GM23338 (cell line): Measurements from ENCODE around the gene MOCS3. TPM values are rescaled to one million over a fixed set of nuclear protein-coding genes. Genes with fewer than 3 reads are reported as not detected.

Source experiments
- ATAC-seq: fragments of 200-7000 bp; cut with Tn5 transposase; 3 replicates; pipeline ENCODE4 v1.9.1; 2020
- DNase-seq: peaks from one replicate; pipeline ENCODE4 v3.0.0-alpha.2; 2015; ENCODE audit warnings: low spot score
- H2AFZ ChIP-seq: fragments of 200-600 bp; sonication (generic); 2 replicates; pipeline ENCODE4 v1.8.0; 2016; ENCODE audit warnings: antibody characterized with exemption, mild to moderate bottlenecking, moderate library complexity
- H3F3A ChIP-seq: fragments of 200-600 bp; sonication (generic); replicated peaks from 2 replicates; pipeline ENCODE4 v1.8.0; 2017; ENCODE audit warnings: antibody characterized with exemption, mixed run types, low read depth
- H3K27ac ChIP-seq: fragments of 200-600 bp; sonication (generic); 2 replicates; pipeline ENCODE4 v1.6.1; 2016; ENCODE audit warnings: low read depth
- H3K27me3 ChIP-seq: fragments of 200-600 bp; sonication (generic); 2 replicates; pipeline ENCODE4 v1.8.0; 2016; ENCODE audit warnings: mild to moderate bottlenecking, mixed run types, moderate library complexity; ENCODE audit not compliant: insufficient read depth
- H3K36me3 ChIP-seq: fragments of 200-600 bp; sonication (generic); 2 replicates; pipeline ENCODE4 v1.8.0; 2016; ENCODE audit warnings: mild to moderate bottlenecking; ENCODE audit not compliant: insufficient read depth
- H3K4me1 ChIP-seq: fragments of 200-600 bp; sonication (generic); 2 replicates; pipeline ENCODE4 v1.8.0; 2016; ENCODE audit warnings: mild to moderate bottlenecking, moderate library complexity; ENCODE audit not compliant: insufficient read depth
- H3K4me2 ChIP-seq: fragments of 200-600 bp; sonication (generic); 2 replicates; pipeline ENCODE4 v1.7.1; 2017; ENCODE audit warnings: mixed run types
- H3K4me3 ChIP-seq: fragments of 200-600 bp; sonication (generic); 2 replicates; pipeline ENCODE4 v1.6.1; 2016; ENCODE audit warnings: mixed run types
- H3K79me2 ChIP-seq: fragments of 200-600 bp; sonication (generic); replicated peaks from 2 replicates; pipeline ENCODE4 v1.8.0; 2017; ENCODE audit warnings: mild to moderate bottlenecking; ENCODE audit not compliant: insufficient read depth
- H3K9me2 ChIP-seq: fragments of 200-600 bp; sonication (generic); 2 replicates; pipeline ENCODE4 v1.8.0; 2017; ENCODE audit not compliant: insufficient read depth
- H4K20me1 ChIP-seq: fragments of 200-600 bp; sonication (generic); replicated peaks from 2 replicates; pipeline ENCODE4 v1.8.0; 2017; ENCODE audit warnings: mild to moderate bottlenecking; ENCODE audit not compliant: insufficient read depth
- H3K27ac Mint-ChIP-seq: 2 replicates; pipeline ENCODE4 v1.8.0; 2020; ENCODE audit warnings: inconsistent platforms, mild to moderate bottlenecking, moderate library complexity, mixed read lengths
- H3K27me3 Mint-ChIP-seq: 3 replicates; pipeline ENCODE4 v1.8.0; 2022; ENCODE audit warnings: low read depth, mild to moderate bottlenecking, moderate library complexity, mixed read lengths, inconsistent platforms; ENCODE audit not compliant: insufficient read depth, poor library complexity
- H3K36me3 Mint-ChIP-seq: 3 replicates; pipeline ENCODE4 v1.8.0; 2021; ENCODE audit warnings: low read depth, mild to moderate bottlenecking, inconsistent platforms, moderate library complexity, mixed read lengths
- H3K4me1 Mint-ChIP-seq: 3 replicates; pipeline ENCODE4 v1.8.0; 2020; ENCODE audit warnings: mild to moderate bottlenecking, inconsistent platforms, mixed read lengths
- H3K4me3 Mint-ChIP-seq: 3 replicates; pipeline ENCODE4 v1.8.0; 2021; ENCODE audit warnings: moderate library complexity, mild to moderate bottlenecking, inconsistent platforms, mixed read lengths
- H3K9me3 Mint-ChIP-seq: 3 replicates; pipeline ENCODE4 v1.8.0; 2020; ENCODE audit warnings: moderate library complexity, mild to moderate bottlenecking, inconsistent platforms, mixed read lengths
- CREB1 ChIP-seq: fragments of 250-450 bp; sonication (Bioruptor Pico); IDR thresholded peaks from 2 replicates; pipeline ENCODE4 v1.5.0; 2020; ENCODE audit warnings: low read depth, mild to moderate bottlenecking, moderate library complexity
- CTCF ChIP-seq, 2 experiments: fragments of 200-600 bp in 1 of 2; sonication (generic) in 1 of 2; conservative IDR thresholded peaks; 2 replicates each; pipeline versions ENCODE4 v1.5.1 to v1.6.1; 2016 to 2017; ENCODE audit warnings: antibody characterized with exemption in 2 of 2, low read depth in 2 of 2, mild to moderate bottlenecking in 2 of 2, moderate library complexity in 1 of 2
- ETS1 ChIP-seq: IDR thresholded peaks from 2 replicates; pipeline ENCODE4 v1.6.1; 2016; ENCODE audit warnings: antibody characterized with exemption
- EZH2 ChIP-seq: fragments of 200-600 bp; sonication (generic); IDR thresholded peaks from one replicate; pipeline ENCODE4 v1.8.0; 2017; ENCODE audit warnings: antibody characterized with exemption, mild to moderate bottlenecking, low read depth; ENCODE audit not compliant: unreplicated experiment
- EZH2phosphoT487 ChIP-seq: fragments of 200-600 bp; sonication (generic); IDR thresholded peaks from one replicate; pipeline ENCODE4 v1.8.1; 2018; ENCODE audit warnings: antibody characterized with exemption; ENCODE audit not compliant: unreplicated experiment
- JUNB ChIP-seq: IDR thresholded peaks from one replicate; pipeline ENCODE4 v1.6.1; 2016; ENCODE audit warnings: antibody characterized with exemption; ENCODE audit not compliant: unreplicated experiment
- NANOG ChIP-seq: IDR thresholded peaks from 2 replicates; pipeline ENCODE4 v1.6.1; 2016; ENCODE audit warnings: antibody characterized with exemption, borderline replicate concordance
- POLR2AphosphoS5 ChIP-seq: IDR thresholded peaks from 2 replicates; pipeline ENCODE4 v1.6.1; 2016; ENCODE audit warnings: antibody characterized with exemption, low read depth
- STAT1 ChIP-seq: IDR thresholded peaks from one replicate; pipeline ENCODE4 v1.6.1; 2016; ENCODE audit warnings: antibody characterized with exemption; ENCODE audit not compliant: unreplicated experiment
- ZNF114 ChIP-seq: fragments of 250-450 bp; sonication (Bioruptor Pico); IDR thresholded peaks from 2 replicates; pipeline ENCODE4 v1.5.0; 2020; ENCODE audit warnings: mild to moderate bottlenecking, moderate library complexity
- ZNF331 ChIP-seq: fragments of 250-450 bp; sonication (Bioruptor Pico); IDR thresholded peaks from 2 replicates; pipeline ENCODE4 v1.5.0; 2020; ENCODE audit warnings: low read depth, mild to moderate bottlenecking, moderate library complexity
- ZNF462 ChIP-seq: fragments of 250-450 bp; sonication (Bioruptor Pico); IDR thresholded peaks from 2 replicates; pipeline ENCODE4 v1.5.0; 2020; ENCODE audit warnings: mild to moderate bottlenecking, moderate library complexity
- polyA plus RNA-seq: library from polyadenylated mRNA; unstranded; fragments of >200 nt; fragmentation: Nextera tagmentation; extraction: Ambion mirVana; gene quantifications from 2 replicates; pipeline ENCODE4 v1.2.1, GENCODE V29; 2016
- total RNA-seq: library from RNA; depleted of rRNA; stranded (reverse); fragments of >200 nt; shearing (Covaris generic); gene quantifications from 2 replicates; pipeline ENCODE4 v1.2.3, GENCODE V29; 2014
- TF ChIP-seq, protein P1 (sequence below): IDR thresholded peaks from one replicate; pipeline ENCODE4 v1.6.1; 2018; ENCODE audit warnings: antibody characterized with exemption; ENCODE audit not compliant: unreplicated experiment

MOCS3 gene
- total and polyA plus RNA-seq, 2 experiments from 2014 or later, result 2.2 to 9.1 TPM

DNA sequence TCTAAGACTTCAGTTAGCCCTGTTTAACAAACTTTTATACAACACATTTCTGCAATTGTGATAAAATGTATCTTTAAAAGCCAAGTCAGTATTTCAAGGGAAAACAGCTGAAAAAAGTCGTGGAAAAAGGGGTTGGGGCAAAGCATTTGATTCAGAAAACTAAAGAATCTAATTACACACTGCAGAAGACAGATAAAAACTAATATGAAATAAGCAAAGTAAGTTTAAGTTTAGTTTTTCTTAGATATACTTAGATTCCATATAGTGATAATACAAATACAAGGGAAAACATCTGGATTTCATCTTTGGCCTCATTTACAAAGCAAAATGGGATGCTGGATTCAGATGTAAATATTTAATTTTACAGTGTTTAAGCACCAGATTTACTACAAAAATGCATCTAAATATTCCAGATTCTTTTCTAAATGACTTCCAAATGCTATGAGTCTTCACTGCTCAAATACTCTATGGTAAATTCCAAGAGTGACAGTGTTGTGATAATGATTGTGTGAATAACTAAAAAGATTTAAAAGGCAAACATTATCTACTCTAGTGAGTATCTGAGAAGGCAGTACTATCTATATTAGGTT lies 25.8 kb upstream of the MOCS3 start:
- H3K27ac ChIP-seq, result peak overlapping the region; percentile 99
- H2AFZ ChIP-seq, result no peak overlapping the region
- peaks cover 24% of the 10 kb centered on the region for H3K79me2 ChIP-seq
- H3K27me3 Mint-ChIP-seq, result peaks cover 18% of the 10 kb centered on the region
- H3K4me3 Mint-ChIP-seq, result peak overlapping the region; percentile 12; the same call in 1 of the 3 replicates
- H3K27ac Mint-ChIP-seq, result peak overlapping the region; percentile 95
- peaks cover 20% of the 10 kb centered on the region for H3K4me1 ChIP-seq
- no peak for DNase-seq
- no peaks in the 10 kb centered on the region for H3K27me3 ChIP-seq
- peaks cover 16% of the 10 kb centered on the region; the same call in 1 of the 2 replicates for H3K36me3 ChIP-seq
- H3K9me2 ChIP-seq, result no peaks in the 10 kb centered on the region
- TF ChIP-seq ETS1, result no peak
- TF ChIP-seq POLR2AphosphoS5, result no peak
- TF ChIP-seq ZNF331 (CRISPR knock-in tag), result no peak
- TF ChIP-seq NANOG, result no peak
- no peak for TF ChIP-seq ZNF462 (CRISPR knock-in tag)
- TF ChIP-seq, protein P1, sequence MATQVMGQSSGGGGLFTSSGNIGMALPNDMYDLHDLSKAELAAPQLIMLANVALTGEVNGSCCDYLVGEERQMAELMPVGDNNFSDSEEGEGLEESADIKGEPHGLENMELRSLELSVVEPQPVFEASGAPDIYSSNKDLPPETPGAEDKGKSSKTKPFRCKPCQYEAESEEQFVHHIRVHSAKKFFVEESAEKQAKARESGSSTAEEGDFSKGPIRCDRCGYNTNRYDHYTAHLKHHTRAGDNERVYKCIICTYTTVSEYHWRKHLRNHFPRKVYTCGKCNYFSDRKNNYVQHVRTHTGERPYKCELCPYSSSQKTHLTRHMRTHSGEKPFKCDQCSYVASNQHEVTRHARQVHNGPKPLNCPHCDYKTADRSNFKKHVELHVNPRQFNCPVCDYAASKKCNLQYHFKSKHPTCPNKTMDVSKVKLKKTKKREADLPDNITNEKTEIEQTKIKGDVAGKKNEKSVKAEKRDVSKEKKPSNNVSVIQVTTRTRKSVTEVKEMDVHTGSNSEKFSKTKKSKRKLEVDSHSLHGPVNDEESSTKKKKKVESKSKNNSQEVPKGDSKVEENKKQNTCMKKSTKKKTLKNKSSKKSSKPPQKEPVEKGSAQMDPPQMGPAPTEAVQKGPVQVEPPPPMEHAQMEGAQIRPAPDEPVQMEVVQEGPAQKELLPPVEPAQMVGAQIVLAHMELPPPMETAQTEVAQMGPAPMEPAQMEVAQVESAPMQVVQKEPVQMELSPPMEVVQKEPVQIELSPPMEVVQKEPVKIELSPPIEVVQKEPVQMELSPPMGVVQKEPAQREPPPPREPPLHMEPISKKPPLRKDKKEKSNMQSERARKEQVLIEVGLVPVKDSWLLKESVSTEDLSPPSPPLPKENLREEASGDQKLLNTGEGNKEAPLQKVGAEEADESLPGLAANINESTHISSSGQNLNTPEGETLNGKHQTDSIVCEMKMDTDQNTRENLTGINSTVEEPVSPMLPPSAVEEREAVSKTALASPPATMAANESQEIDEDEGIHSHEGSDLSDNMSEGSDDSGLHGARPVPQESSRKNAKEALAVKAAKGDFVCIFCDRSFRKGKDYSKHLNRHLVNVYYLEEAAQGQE, result no peak
- TF ChIP-seq STAT1, result no peak
- TF ChIP-seq CTCF (conservative IDR thresholded peaks at IDR 0.05; ENCODE audit: low read depth in 2 of 2), result no peak
- TF ChIP-seq ZNF114 (CRISPR knock-in tag), result no peak
- no peak for TF ChIP-seq CREB1 (CRISPR knock-in tag)
- TF ChIP-seq EZH2, result no peak
- TF ChIP-seq JUNB, result no peak
- TF ChIP-seq EZH2phosphoT487, result no peak
- ATAC-seq, result no peak
- H4K20me1 ChIP-seq, result peaks cover 12% of the 10 kb centered on the region
- peaks cover 73% of the 10 kb centered on the region for H3K36me3 Mint-ChIP-seq
- H3K4me3 ChIP-seq, result no peak overlapping the region
- H3F3A ChIP-seq, result 0 out of 2 replicates have a peak, but pooled peaks cover 7% of the 10 kb centered on the region
- peaks cover 25% of the 10 kb centered on the region for H3K4me1 Mint-ChIP-seq
- H3K4me2 ChIP-seq, result 0 out of 2 replicates have a peak overlapping the region, but pooled peaks have one; percentile 42
- peaks cover 7% of the 10 kb centered on the region; the same call in 2 of the 3 replicates for H3K9me3 Mint-ChIP-seq
